GM12892 (cell line): ENCODE results near the gene ZFHX2.

Experiments used
- POLR2A ChIP-seq: IDR thresholded peaks from 2 replicates; pipeline ENCODE4 v1.6.1; 2011; ENCODE audit warnings: low read depth, low read length, control low read depth
- POLR2AphosphoS5 ChIP-seq: IDR thresholded peaks from 2 replicates; pipeline ENCODE4 v1.6.1; 2011; ENCODE audit warnings: low read depth, low read length, control low read depth
- TAF1 ChIP-seq: IDR thresholded peaks from 2 replicates; pipeline ENCODE4 v1.6.1; 2011; ENCODE audit warnings: low read depth, mild to moderate bottlenecking, control low read depth, low read length, borderline replicate concordance

DNA sequence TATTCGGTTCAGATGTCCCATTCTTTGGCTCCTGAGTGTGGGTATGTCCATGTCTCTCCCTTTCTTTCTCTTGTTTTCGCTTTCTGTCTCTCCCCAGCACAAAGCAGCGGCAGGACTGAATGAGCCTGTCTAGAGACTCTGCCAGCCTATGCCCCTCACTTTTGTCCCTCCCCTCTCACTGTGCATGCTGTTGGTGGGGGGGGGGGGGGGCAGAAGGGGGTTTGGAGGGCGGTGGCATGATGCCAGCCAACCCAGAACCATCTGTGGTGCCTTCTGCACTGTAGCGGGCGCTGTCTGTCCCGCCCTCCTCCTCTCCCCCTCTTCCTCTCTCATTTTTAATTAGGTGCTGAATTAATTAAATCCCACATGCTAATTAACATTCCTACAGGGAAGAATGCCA lies 64.3 kb downstream of the ZFHX2 start:
- TF ChIP-seq POLR2AphosphoS5 (no peak), POLR2A (no peak), TAF1 (no peak)
